Osteocyte (in vitro differentiated cells): ENCODE results near the gene PDIK1L. TPM values are rescaled to one million over a fixed set of nuclear protein-coding genes. Genes with fewer than 3 reads are reported as not detected.
A peak's percentile ranks its signal among the peaks of the same experiment; 100 is the strongest.

Source experiments
- DNase-seq: peaks from one replicate; pipeline ENCODE4 v3.0.0; 2021; ENCODE audit warnings: mixed read lengths; ENCODE audit not compliant: unreplicated experiment; ENCODE audit errors: extremely low spot score
- H3K27ac Mint-ChIP-seq: one replicate; pipeline ENCODE4 v1.8.0; 2021; ENCODE audit warnings: mild to moderate bottlenecking, mixed read lengths; ENCODE audit not compliant: unreplicated experiment
- H3K27me3 Mint-ChIP-seq: one replicate; pipeline ENCODE4 v1.8.0; 2021; ENCODE audit warnings: mixed read lengths; ENCODE audit not compliant: unreplicated experiment
- H3K36me3 Mint-ChIP-seq: one replicate; pipeline ENCODE4 v1.8.0; 2021; ENCODE audit warnings: mixed read lengths; ENCODE audit not compliant: unreplicated experiment
- H3K4me1 Mint-ChIP-seq: one replicate; pipeline ENCODE4 v1.8.0; 2021; ENCODE audit warnings: mixed read lengths; ENCODE audit not compliant: unreplicated experiment
- H3K4me3 Mint-ChIP-seq: one replicate; pipeline ENCODE4 v1.8.0; 2021; ENCODE audit warnings: mild to moderate bottlenecking, moderate library complexity, mixed read lengths; ENCODE audit not compliant: unreplicated experiment
- H3K9me3 Mint-ChIP-seq: one replicate; pipeline ENCODE4 v1.8.0; 2021; ENCODE audit warnings: mixed read lengths; ENCODE audit not compliant: unreplicated experiment
- CTCF ChIP-seq: fragments of 200-600 bp; sonication (generic); IDR thresholded peaks from 2 replicates; pipeline ENCODE4 v1.5.0; 2021; ENCODE audit warnings: antibody characterized with exemption, mild to moderate bottlenecking, moderate library complexity
- long read RNA-seq: library from polyadenylated mRNA; unstranded; transcript quantifications from one replicate; pipeline ENCODE4 v2.0.0, GENCODE V29; 2021
- total RNA-seq: library from RNA; stranded (reverse); gene quantifications from 2 replicates; pipeline ENCODE4 v1.2.1, GENCODE V29; 2021

Gene PDIK1L
- 7.6 and 7.8 TPM in 2 replicates for total RNA-seq
- long read RNA-seq, transcript PDIK1L-201 (3 exons, 2,566 nt), result major isoform, 12 of 17 reads
- long read RNA-seq, partial matches to known transcripts, result 0 of 17 reads
- long read RNA-seq, other reads (novel, unspliced or antisense), result 5 of 17 reads

GRCh38 chr1:26111530-26112406, at the start of gene PDIK1L:
TSS of gene PDIK1L (plus strand) at chr1:26111824. CDS start at chr1:26114309, 2,485 bp downstream.
- Mint-ChIP-seq H3K27me3 (no peaks in the 10 kb centered on the region), H3K27ac (peak within 1 kb of the TSS; percentile 86), H3K36me3 (peaks cover 4% of the 10 kb centered on the region), H3K4me1 (peaks cover 20% of the 10 kb centered on the region), H3K9me3 (no peaks in the 10 kb centered on the region), H3K4me3 (peak within 1 kb of the TSS; percentile 89)
- peak; percentile 98 for DNase-seq
- no peak for TF ChIP-seq CTCF

GRCh38 chr1:26064553-26064952, 47.1 kb upstream of the PDIK1L start:
- Mint-ChIP-seq H3K4me1 (no peaks in the 10 kb centered on the region), H3K4me3 (no peak overlapping the region), H3K36me3 (no peaks in the 10 kb centered on the region), H3K9me3 (no peaks in the 10 kb centered on the region), H3K27ac (no peak overlapping the region), H3K27me3 (peaks cover 20% of the 10 kb centered on the region)
- DNase-seq, result no peak
- no peak for TF ChIP-seq CTCF

GRCh38 chr1:26066160-26066559, 45.5 kb upstream of the PDIK1L start:
- H3K4me1 Mint-ChIP-seq, result no peaks in the 10 kb centered on the region
- no peak for TF ChIP-seq CTCF
- no peak overlapping the region for H3K27ac Mint-ChIP-seq
- H3K4me3 Mint-ChIP-seq, result no peak overlapping the region
- DNase-seq, result no peak
- H3K9me3 Mint-ChIP-seq, result no peaks in the 10 kb centered on the region
- peaks cover 17% of the 10 kb centered on the region for H3K27me3 Mint-ChIP-seq
- no peaks in the 10 kb centered on the region for H3K36me3 Mint-ChIP-seq

- no peak overlapping the region for H3K4me3 Mint-ChIP-seq
- H3K4me1 Mint-ChIP-seq, result no peaks in the 10 kb centered on the region
- no peak for DNase-seq
- TF ChIP-seq CTCF, result no peak
- peaks cover 19% of the 10 kb centered on the region for H3K27me3 Mint-ChIP-seq
- H3K9me3 Mint-ChIP-seq, result no peaks in the 10 kb centered on the region
- H3K27ac Mint-ChIP-seq, result no peak overlapping the region
- H3K36me3 Mint-ChIP-seq, result no peaks in the 10 kb centered on the region
Observed at GRCh38 chr1:26066857-26067256, 44.8 kb upstream of the PDIK1L start.

GRCh38 chr1:26067432-26067911, 44.2 kb upstream of the PDIK1L start, which contains the start of gene TRIM63:
TSS of gene TRIM63 (minus strand) at chr1:26067630. CDS start at chr1:26067494, 136 bp downstream.
- H3K27ac Mint-ChIP-seq, result no peak within 1 kb of the TSS
- no peak for DNase-seq
- H3K27me3 Mint-ChIP-seq, result peaks cover 23% of the 10 kb centered on the region
- no peaks in the 10 kb centered on the region for H3K9me3 Mint-ChIP-seq
- no peak for TF ChIP-seq CTCF
- H3K4me1 Mint-ChIP-seq, result no peaks in the 10 kb centered on the region
- no peak within 1 kb of the TSS for H3K4me3 Mint-ChIP-seq
- H3K36me3 Mint-ChIP-seq, result no peaks in the 10 kb centered on the region
